ENCODE results near the gene OR13C9.
"Not testable (repeated sequence)": the region's sequence is repeated elsewhere in the genome, so short reads cannot be mapped to it uniquely, and the experiment has no call there.

Gene OR13C9

DNA sequence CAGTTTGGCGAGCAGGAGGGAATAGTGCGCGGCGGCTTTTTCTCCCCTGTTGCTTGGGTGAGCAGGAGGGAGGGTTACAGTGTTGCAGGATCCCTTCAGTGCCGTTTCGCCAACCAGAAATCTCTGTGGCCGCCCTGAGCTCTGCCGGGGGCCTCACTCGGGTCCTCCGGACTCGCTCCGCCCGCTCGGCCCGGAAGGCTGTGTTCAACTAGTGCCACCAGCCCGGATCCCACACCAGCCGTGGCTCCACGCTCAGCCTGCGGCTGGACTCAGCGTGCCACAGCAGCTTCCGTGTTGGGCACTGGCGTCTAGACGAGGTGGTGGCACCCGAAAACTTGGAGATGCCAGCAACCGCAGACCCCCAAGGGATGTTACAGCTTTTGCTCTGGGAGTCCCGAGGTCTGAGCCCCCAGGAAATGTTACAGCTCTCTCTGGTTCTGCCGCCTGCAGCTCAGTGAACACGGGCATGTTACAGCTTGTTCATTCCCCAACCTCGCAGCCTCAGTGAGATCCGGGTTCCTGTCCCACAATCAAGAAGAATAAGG, 16.0 kb upstream of the OR13C9 start:
- H3K36me3 ChIP-seq (ENCODE audit: low read length), result no peaks in the 10 kb centered on the region
- no peaks in the 10 kb centered on the region for H3F3A ChIP-seq (ENCODE audit: insufficient read depth)
- no peak for TF ChIP-seq EZH2phosphoT487 (conservative IDR thresholded peaks at IDR 0.05; ENCODE audit: low read length)
- TF ChIP-seq, protein P1, sequence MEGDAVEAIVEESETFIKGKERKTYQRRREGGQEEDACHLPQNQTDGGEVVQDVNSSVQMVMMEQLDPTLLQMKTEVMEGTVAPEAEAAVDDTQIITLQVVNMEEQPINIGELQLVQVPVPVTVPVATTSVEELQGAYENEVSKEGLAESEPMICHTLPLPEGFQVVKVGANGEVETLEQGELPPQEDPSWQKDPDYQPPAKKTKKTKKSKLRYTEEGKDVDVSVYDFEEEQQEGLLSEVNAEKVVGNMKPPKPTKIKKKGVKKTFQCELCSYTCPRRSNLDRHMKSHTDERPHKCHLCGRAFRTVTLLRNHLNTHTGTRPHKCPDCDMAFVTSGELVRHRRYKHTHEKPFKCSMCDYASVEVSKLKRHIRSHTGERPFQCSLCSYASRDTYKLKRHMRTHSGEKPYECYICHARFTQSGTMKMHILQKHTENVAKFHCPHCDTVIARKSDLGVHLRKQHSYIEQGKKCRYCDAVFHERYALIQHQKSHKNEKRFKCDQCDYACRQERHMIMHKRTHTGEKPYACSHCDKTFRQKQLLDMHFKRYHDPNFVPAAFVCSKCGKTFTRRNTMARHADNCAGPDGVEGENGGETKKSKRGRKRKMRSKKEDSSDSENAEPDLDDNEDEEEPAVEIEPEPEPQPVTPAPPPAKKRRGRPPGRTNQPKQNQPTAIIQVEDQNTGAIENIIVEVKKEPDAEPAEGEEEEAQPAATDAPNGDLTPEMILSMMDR (IDR thresholded peaks at IDR 0.05; ENCODE audit: insufficient read depth, low read length, poor library complexity, severe bottlenecking), result no peak

DNA sequence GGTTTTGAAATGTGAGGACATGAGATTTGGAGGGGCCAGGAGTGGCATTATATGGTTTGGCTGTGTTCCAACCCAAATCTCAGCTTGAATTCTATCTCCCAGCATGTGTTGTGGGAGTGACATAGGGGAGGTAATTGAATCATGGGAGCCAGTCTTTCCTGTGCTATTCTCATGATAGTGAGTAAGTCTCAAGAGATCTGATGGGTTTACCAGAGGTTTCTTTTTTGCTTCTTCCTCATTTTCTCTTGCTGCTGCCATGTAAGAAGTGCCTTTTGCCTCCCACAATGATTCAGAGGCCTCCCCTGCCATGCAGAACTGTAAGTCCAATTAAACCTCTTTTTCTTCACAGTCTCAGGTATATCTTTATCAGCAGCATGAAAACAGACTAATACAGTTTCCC, 8.0 kb upstream of the OR13C9 start:
- H3K9me3 ChIP-seq (ENCODE audit: insufficient read depth, low read length); H3K27ac ChIP-seq (ENCODE audit: low read depth, low read length); H4K20me1 ChIP-seq (ENCODE audit: low read depth, low read length); H3K79me2 ChIP-seq (ENCODE audit: insufficient read depth, low read length); H3K27me3 ChIP-seq (ENCODE audit: low read length); H3K9me2 ChIP-seq (replicated peaks; ENCODE audit: insufficient read depth, low read length); H3K4me3 ChIP-seq (ENCODE audit: insufficient read depth, low read length, poor library complexity, severe bottlenecking); H2AFZ ChIP-seq (ENCODE audit: low read depth, low read length, severe bottlenecking); H3K36me3 ChIP-seq (ENCODE audit: low read length); H3K9ac ChIP-seq (ENCODE audit: low read length); H3K4me2 ChIP-seq (ENCODE audit: low read depth, low read length, poor library complexity, severe bottlenecking); H3F3A ChIP-seq (ENCODE audit: insufficient read depth): not testable (repeated sequence)

More for the DNA sequence above, 16.0 kb upstream of the OR13C9 start:
- Histone ChIP-seq H3K4me2 (ENCODE audit: low read depth, low read length, poor library complexity, severe bottlenecking) (no peak overlapping the region), H3K9me3 (ENCODE audit: insufficient read depth, low read length) (no peaks in the 10 kb centered on the region), H4K20me1 (ENCODE audit: low read depth, low read length) (no peaks in the 10 kb centered on the region), H3K27ac (ENCODE audit: low read depth, low read length) (no peak overlapping the region), H3K27me3 (ENCODE audit: low read length) (no peaks in the 10 kb centered on the region), H3K9ac (ENCODE audit: low read length) (no peak overlapping the region), H3K4me3 (ENCODE audit: insufficient read depth, low read length, poor library complexity, severe bottlenecking) (no peak overlapping the region), H2AFZ (ENCODE audit: low read depth, low read length, severe bottlenecking) (no peak overlapping the region), H3K79me2 (ENCODE audit: insufficient read depth, low read length) (no peaks in the 10 kb centered on the region), H3K9me2 (replicated peaks; ENCODE audit: insufficient read depth, low read length) (no peaks in the 10 kb centered on the region)

DNA sequence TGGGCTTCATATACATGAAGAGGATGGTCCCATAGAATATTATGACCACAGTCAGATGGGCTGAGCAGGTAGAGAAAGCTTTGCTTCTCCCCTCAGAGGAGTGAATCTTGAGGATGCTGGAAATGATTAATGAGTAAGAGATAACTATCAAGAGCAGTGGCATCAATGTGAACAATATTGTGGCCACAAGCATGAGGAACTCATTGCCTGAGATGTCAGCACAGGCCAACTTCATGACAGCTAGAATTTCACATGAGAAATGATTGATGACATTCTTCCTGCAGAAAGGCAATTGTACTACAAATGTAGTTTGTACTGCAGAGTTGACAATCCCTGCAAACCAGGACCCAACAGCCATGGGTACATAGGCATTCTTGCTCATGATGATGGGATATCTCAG, 586 bp downstream of the OR13C9 start:
- no peak overlapping the region for H3K4me2 ChIP-seq (ENCODE audit: low read depth, low read length, poor library complexity, severe bottlenecking)
- no peak overlapping the region for H3K4me3 ChIP-seq (ENCODE audit: insufficient read depth, low read length, poor library complexity, severe bottlenecking)
- no peak overlapping the region for H2AFZ ChIP-seq (ENCODE audit: low read depth, low read length, severe bottlenecking)
- no peaks in the 10 kb centered on the region for H3K36me3 ChIP-seq (ENCODE audit: low read length)
- H3K27ac ChIP-seq (ENCODE audit: low read depth, low read length), result no peak overlapping the region
- no peak overlapping the region for H3K9ac ChIP-seq (ENCODE audit: low read length)
- H3K9me2 ChIP-seq (replicated peaks; ENCODE audit: insufficient read depth, low read length), result no peaks in the 10 kb centered on the region
- TF ChIP-seq EZH2phosphoT487 (conservative IDR thresholded peaks at IDR 0.05; ENCODE audit: low read length), result no peak
- TF ChIP-seq, protein P1 (IDR thresholded peaks at IDR 0.05; ENCODE audit: insufficient read depth, low read length, poor library complexity, severe bottlenecking), result no peak
- H3K79me2 ChIP-seq (ENCODE audit: insufficient read depth, low read length), result no peaks in the 10 kb centered on the region
- no peaks in the 10 kb centered on the region for H3K9me3 ChIP-seq (ENCODE audit: insufficient read depth, low read length)
- H4K20me1 ChIP-seq (ENCODE audit: low read depth, low read length), result no peaks in the 10 kb centered on the region
- no peaks in the 10 kb centered on the region for H3F3A ChIP-seq (ENCODE audit: insufficient read depth)
- no peaks in the 10 kb centered on the region for H3K27me3 ChIP-seq (ENCODE audit: low read length)

DNA sequence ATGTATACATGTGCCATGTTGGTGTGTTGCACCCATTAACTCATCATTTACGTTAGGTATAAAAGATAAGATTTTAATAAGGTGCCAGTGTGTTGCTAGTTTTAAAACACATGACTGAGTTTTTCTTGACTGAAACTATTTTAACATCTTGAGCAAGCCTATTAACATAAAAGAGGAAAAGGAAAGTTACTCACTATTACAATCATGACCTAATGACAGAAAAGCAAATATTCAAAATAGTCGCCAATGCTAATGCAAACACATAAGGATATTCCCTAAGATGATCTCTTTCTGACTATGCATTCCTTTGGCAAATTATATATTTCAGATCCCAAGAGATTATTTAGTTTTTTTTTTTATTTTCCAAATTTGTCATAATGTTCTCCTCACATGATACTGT, 6.8 kb downstream of the OR13C9 start:
- Histone ChIP-seq H3K4me3 (ENCODE audit: insufficient read depth, low read length, poor library complexity, severe bottlenecking) (no peak overlapping the region), H2AFZ (ENCODE audit: low read depth, low read length, severe bottlenecking) (no peak overlapping the region), H3K4me2 (ENCODE audit: low read depth, low read length, poor library complexity, severe bottlenecking) (no peak overlapping the region), H3K9ac (ENCODE audit: low read length) (no peak overlapping the region), H3K27me3 (ENCODE audit: low read length) (no peaks in the 10 kb centered on the region), H3K9me3 (ENCODE audit: insufficient read depth, low read length) (no peaks in the 10 kb centered on the region), H3K79me2 (ENCODE audit: insufficient read depth, low read length) (no peaks in the 10 kb centered on the region), H4K20me1 (ENCODE audit: low read depth, low read length) (no peaks in the 10 kb centered on the region), H3K27ac (ENCODE audit: low read depth, low read length) (no peak overlapping the region), H3K36me3 (ENCODE audit: low read length) (no peaks in the 10 kb centered on the region), H3K9me2 (replicated peaks; ENCODE audit: insufficient read depth, low read length) (no peaks in the 10 kb centered on the region), H3F3A (ENCODE audit: insufficient read depth) (no peaks in the 10 kb centered on the region)
- TF ChIP-seq, protein P1 (IDR thresholded peaks at IDR 0.05; ENCODE audit: insufficient read depth, low read length, poor library complexity, severe bottlenecking), result no peak
- no peak for TF ChIP-seq EZH2phosphoT487 (conservative IDR thresholded peaks at IDR 0.05; ENCODE audit: low read length)

Data from SU-DHL-6 (cell line).